Neural cell (in vitro differentiated cells): ENCODE results near the gene TJP1. TPM values are rescaled to one million over a fixed set of nuclear protein-coding genes. Genes with fewer than 3 reads are reported as not detected.

Experiments
- H2AFZ ChIP-seq: fragments of 200-600, 300-800 bp; sonication (generic), shearing (Covaris generic); 2 replicates; pipeline ENCODE4 v1.6.0; 2014; ENCODE audit warnings: low read depth, mild to moderate bottlenecking, antibody characterized with exemption, low read length, moderate library complexity
- H3F3A ChIP-seq: fragments of 200-600 bp; shearing (Covaris generic); 2 replicates; pipeline ENCODE4 v1.6.1; 2016; ENCODE audit warnings: mild to moderate bottlenecking, moderate library complexity, mixed read lengths, antibody characterized with exemption, low read length; ENCODE audit not compliant: insufficient read depth, poor library complexity, severe bottlenecking
- H3K27ac ChIP-seq: fragments of 200-600, 300-800 bp; sonication (generic), shearing (Covaris generic); 2 replicates; pipeline ENCODE4 v1.5.1; 2014; ENCODE audit warnings: mild to moderate bottlenecking, low read length, moderate library complexity
- H3K27me3 ChIP-seq: fragments of 300-800, 200-600 bp; sonication (generic), shearing (Covaris generic); 2 replicates; pipeline ENCODE4 v1.6.0; 2014; ENCODE audit warnings: mild to moderate bottlenecking, low read depth, low read length, moderate library complexity; ENCODE audit not compliant: insufficient read depth
- H3K36me3 ChIP-seq: fragments of 300-800, 200-600 bp; sonication (generic), shearing (Covaris generic); 2 replicates; pipeline ENCODE4 v1.5.1; 2014; ENCODE audit warnings: mild to moderate bottlenecking, antibody characterized with exemption, low read length, moderate library complexity; ENCODE audit not compliant: insufficient read depth
- H3K4me2 ChIP-seq: fragments of 300-800, 200-600 bp; sonication (generic), shearing (Covaris generic); 2 replicates; pipeline ENCODE4 v1.6.0; 2014; ENCODE audit warnings: mild to moderate bottlenecking, low read length
- H3K4me3 ChIP-seq: fragments of 300-800, 200-600 bp; sonication (generic), shearing (Covaris generic); 2 replicates; pipeline ENCODE4 v1.5.1; 2014; ENCODE audit warnings: mild to moderate bottlenecking, low read length, moderate library complexity
- H3K79me2 ChIP-seq: fragments of 200-600 bp; shearing (Covaris generic); replicated peaks from 2 replicates; pipeline ENCODE4 v1.6.0; 2014; ENCODE audit warnings: mild to moderate bottlenecking, low read length, moderate library complexity; ENCODE audit not compliant: insufficient read depth
- H3K9ac ChIP-seq: fragments of 300-800, 200-600 bp; sonication (generic), shearing (Covaris generic); 2 replicates; pipeline ENCODE4 v1.6.1; 2016; ENCODE audit warnings: mild to moderate bottlenecking, low read length, mixed read lengths
- H3K9me2 ChIP-seq: fragments of 200-600 bp; shearing (Covaris generic); 2 replicates; pipeline ENCODE4 v1.6.1; 2016; ENCODE audit warnings: mild to moderate bottlenecking, low read length, mixed read lengths; ENCODE audit not compliant: insufficient read depth
- H3K9me3 ChIP-seq: fragments of 200-600, 300-800 bp; sonication (generic), shearing (Covaris generic); 2 replicates; pipeline ENCODE4 v1.6.1; 2016; ENCODE audit warnings: mild to moderate bottlenecking, mixed run types, low read length, moderate library complexity, mixed read lengths
- H4K20me1 ChIP-seq: fragments of 200-600 bp; shearing (Covaris generic); 2 replicates; pipeline ENCODE4 v1.6.1; 2016; ENCODE audit warnings: mild to moderate bottlenecking, mixed run types; ENCODE audit not compliant: insufficient read depth
- CTCF ChIP-seq: fragments of 450-650 bp; IDR thresholded peaks from 2 replicates; pipeline ENCODE4 v1.5.1; 2014; ENCODE audit warnings: antibody characterized with exemption, mild to moderate bottlenecking, moderate library complexity; ENCODE audit not compliant: poor library complexity, severe bottlenecking
- EP300 ChIP-seq: fragments of 450-650 bp; conservative IDR thresholded peaks from 2 replicates; pipeline ENCODE4 v1.6.1; 2014; ENCODE audit warnings: antibody characterized with exemption, mild to moderate bottlenecking, moderate library complexity; ENCODE audit not compliant: poor library complexity, severe bottlenecking
- EZH2 ChIP-seq: fragments of 200-600, 300-800 bp; shearing (Covaris generic), sonication (generic); IDR thresholded peaks from 2 replicates; pipeline ENCODE4 v1.6.1; 2014; ENCODE audit warnings: antibody characterized with exemption, low read length, borderline replicate concordance, mild to moderate bottlenecking; ENCODE audit not compliant: insufficient read depth, poor library complexity, severe bottlenecking
- MXI1 ChIP-seq: fragments of 450-650 bp; conservative IDR thresholded peaks from 2 replicates; pipeline ENCODE4 v1.6.1; 2014; ENCODE audit warnings: antibody characterized with exemption, mild to moderate bottlenecking; ENCODE audit not compliant: poor library complexity, severe bottlenecking
- POLR2AphosphoS5 ChIP-seq: IDR thresholded peaks from 2 replicates; pipeline ENCODE4 v1.6.1; 2012
- RAD21 ChIP-seq: fragments of 450-650 bp; conservative IDR thresholded peaks from 2 replicates; pipeline ENCODE4 v1.6.1; 2014; ENCODE audit warnings: antibody characterized with exemption, mild to moderate bottlenecking, moderate library complexity
- REST ChIP-seq: IDR thresholded peaks from 2 replicates; pipeline ENCODE4 v1.6.1; 2012; ENCODE audit warnings: borderline replicate concordance
- SMC3 ChIP-seq: fragments of 450-650 bp; conservative IDR thresholded peaks from 2 replicates; pipeline ENCODE4 v1.6.1; 2014; ENCODE audit warnings: antibody characterized with exemption, mild to moderate bottlenecking, moderate library complexity; ENCODE audit not compliant: poor library complexity
- TAF1 ChIP-seq: IDR thresholded peaks from 2 replicates; pipeline ENCODE4 v1.6.1; 2012; ENCODE audit warnings: low read depth
- polyA plus RNA-seq: library from polyadenylated mRNA; depleted of rRNA; stranded (reverse); fragments of >200 nt; gene quantifications from 2 replicates; pipeline ENCODE4 v1.2.3, GENCODE V29; 2014

The TJP1 gene
- polyA plus RNA-seq, 1 donor from 2014 or later: 6.2 TPM

GRCh38 chr15:29753506-29753905, 68.8 kb downstream of the TJP1 start:
- no peak overlapping the region for H3K4me3 ChIP-seq
- H3K27me3 ChIP-seq: no peaks in the 10 kb centered on the region
- no peak overlapping the region for H3K27ac ChIP-seq
- no peaks in the 10 kb centered on the region for H3K36me3 ChIP-seq
- no peaks in the 10 kb centered on the region for H3K9me2 ChIP-seq
- H2AFZ ChIP-seq: no peak overlapping the region
- no peaks in the 10 kb centered on the region for H4K20me1 ChIP-seq
- H3K9ac ChIP-seq: no peak overlapping the region
- H3F3A ChIP-seq: no peaks in the 10 kb centered on the region
- no peaks in the 10 kb centered on the region for H3K9me3 ChIP-seq
- no peak for TF ChIP-seq EP300
- no peak for TF ChIP-seq REST
- no peak for TF ChIP-seq SMC3
- H3K4me2 ChIP-seq: no peak overlapping the region
- H3K79me2 ChIP-seq: no peaks in the 10 kb centered on the region

- H4K20me1 ChIP-seq: no peaks in the 10 kb centered on the region
- H3K27me3 ChIP-seq: no peaks in the 10 kb centered on the region
- H3K4me2 ChIP-seq: no peak overlapping the region
- no peak overlapping the region for H3K4me3 ChIP-seq
- no peaks in the 10 kb centered on the region for H3K36me3 ChIP-seq
- H3K9ac ChIP-seq: no peak overlapping the region
- H3K9me2 ChIP-seq: no peaks in the 10 kb centered on the region
- no peaks in the 10 kb centered on the region for H3K9me3 ChIP-seq
- H3F3A ChIP-seq: no peaks in the 10 kb centered on the region
- H2AFZ ChIP-seq: no peak overlapping the region
- H3K27ac ChIP-seq: no peak overlapping the region
- no peaks in the 10 kb centered on the region for H3K79me2 ChIP-seq
- TF ChIP-seq SMC3 (no peak), TAF1 (no peak), EZH2 (no peak), REST (no peak), CTCF (no peak), MXI1 (no peak), POLR2AphosphoS5 (no peak), RAD21 (no peak)
These were observed 71.5 kb downstream of the TJP1 start for GRCh38 chr15:29750754-29751153.
